CD4-positive, CD25-positive, alpha-beta regulatory T cell (primary cell): ENCODE data around the gene CLDN1. TPM values are rescaled to one million over a fixed set of nuclear protein-coding genes. Genes with fewer than 3 reads are reported as not detected.

Experiments used
- ATAC-seq, 2 donors: fragments of 150-1000 bp; cut with Tn5 transposase; one replicate each; pipeline ENCODE4 v1.10.0; 2021; ENCODE audit warnings: low read depth in 2 of 2, moderate number of reproducible peaks in 2 of 2, moderate library complexity in 1 of 2
- DNase-seq, 3 donors: peaks; one replicate each; pipeline versions ENCODE4 v3.0.0 to v3.0.0-alpha.2; 2012 to 2022; ENCODE audit warnings: mixed read lengths in 1 of 3
- H3K27ac ChIP-seq: one replicate; pipeline ENCODE4 v1.7.0; 2013; ENCODE audit warnings: mild to moderate bottlenecking, low read length; ENCODE audit not compliant: insufficient read depth, poor library complexity, severe bottlenecking
- H3K27me3 ChIP-seq: one replicate; pipeline ENCODE4 v1.7.0; 2013; ENCODE audit warnings: low read length; ENCODE audit not compliant: control insufficient read depth, insufficient read depth
- H3K36me3 ChIP-seq: one replicate; pipeline ENCODE4 v1.7.0; 2013; ENCODE audit warnings: mild to moderate bottlenecking, low read length, moderate library complexity; ENCODE audit not compliant: control insufficient read depth, insufficient read depth
- H3K4me1 ChIP-seq: 2 replicates; pipeline ENCODE4 v1.7.0; 2013; ENCODE audit warnings: mild to moderate bottlenecking, low read length; ENCODE audit not compliant: insufficient read depth, control insufficient read depth, poor library complexity, severe bottlenecking
- H3K4me3 ChIP-seq: one replicate; pipeline ENCODE4 v1.7.0; 2013; ENCODE audit warnings: low read depth, mild to moderate bottlenecking, low read length, moderate library complexity
- H3K9me3 ChIP-seq, 2 experiments: 1 replicate in 1 of 2; 2 replicates in 1 of 2; pipeline ENCODE4 v1.7.0; 2013; ENCODE audit warnings: low read length in 2 of 2, mild to moderate bottlenecking in 1 of 2, moderate library complexity in 1 of 2; ENCODE audit not compliant: control insufficient read depth in 2 of 2
- H3K27ac Mint-ChIP-seq, 3 donors: one replicate each; pipeline ENCODE4 v1.8.0; 2020 to 2022; ENCODE audit warnings: mild to moderate bottlenecking in 3 of 3, mixed read lengths in 3 of 3, moderate library complexity in 2 of 3
- H3K27me3 Mint-ChIP-seq: one replicate; pipeline ENCODE4 v1.8.0; 2022; ENCODE audit warnings: mild to moderate bottlenecking, mixed read lengths
- H3K36me3 Mint-ChIP-seq: one replicate; pipeline ENCODE4 v1.8.0; 2020; ENCODE audit warnings: mixed read lengths
- H3K4me1 Mint-ChIP-seq, 4 donors: one replicate each; pipeline ENCODE4 v1.8.0; 2020 to 2022; ENCODE audit warnings: mixed read lengths in 4 of 4, mild to moderate bottlenecking in 1 of 4
- H3K4me3 Mint-ChIP-seq, 4 donors: one replicate each; pipeline ENCODE4 v1.8.0; 2020 to 2022; ENCODE audit warnings: mild to moderate bottlenecking in 4 of 4, mixed read lengths in 4 of 4, moderate library complexity in 3 of 4
- H3K9me3 Mint-ChIP-seq, 7 donors: one replicate each; pipeline ENCODE4 v1.8.0; 2020 to 2022; ENCODE audit warnings: mixed read lengths in 7 of 7, mild to moderate bottlenecking in 3 of 7, moderate library complexity in 2 of 7
- polyA plus RNA-seq, 4 donors: library from polyadenylated mRNA; unstranded; fragments of 300-500 nt; fragmentation: Illumina TruSeq; gene quantifications; one replicate each; pipeline ENCODE4 v1.2.3, GENCODE V29; 2021
- total RNA-seq: library from RNA; stranded (reverse); gene quantifications from one replicate; pipeline ENCODE4 v1.2.3, GENCODE V29; 2022

Gene CLDN1
- total and polyA plus RNA-seq, 5 donors from 2014 or later = 0.08 to 0.39 TPM; not detected in 3

- Mint-ChIP-seq H3K27me3 (peaks cover 45% of the 10 kb centered on the region), H3K4me3 (peak overlapping the region in 1 of 4 donors; percentile 15), H3K27ac (peak overlapping the region in 1 of 3 donors; percentile 55), H3K9me3 (peaks cover 0 to 3% (median 0%) of the 10 kb centered on the region in 7 donors), H3K36me3 (no peaks in the 10 kb centered on the region), H3K4me1 (peaks cover 0 to 26% (median 7%) of the 10 kb centered on the region in 4 donors)
- DNase-seq = no peak
- Histone ChIP-seq H3K9me3 (no peaks in the 10 kb centered on the region), H3K4me3 (no peak overlapping the region), H3K27me3 (peaks cover 22% of the 10 kb centered on the region), H3K4me1 (peaks cover 8% of the 10 kb centered on the region), H3K27ac (no peak overlapping the region), H3K36me3 (no peaks in the 10 kb centered on the region)
- ATAC-seq = peak in 1 of 2 donors; percentile 56
Observed at GRCh38 chr3:190319660-190320059, 2.6 kb downstream of the CLDN1 start.

GRCh38 chr3:190318666-190319065 lies 3.6 kb downstream of the CLDN1 start:
- peaks cover 8% of the 10 kb centered on the region for H3K4me1 ChIP-seq
- H3K36me3 ChIP-seq = no peaks in the 10 kb centered on the region
- Mint-ChIP-seq H3K9me3 (peaks cover 0 to 3% (median 0%) of the 10 kb centered on the region in 7 donors), H3K4me3 (peak overlapping the region in 1 of 4 donors; percentile 21), H3K27ac (no peak overlapping the region), H3K36me3 (no peaks in the 10 kb centered on the region), H3K27me3 (peaks cover 45% of the 10 kb centered on the region), H3K4me1 (peaks cover 0 to 26% (median 7%) of the 10 kb centered on the region in 4 donors)
- H3K27ac ChIP-seq = no peak overlapping the region
- ATAC-seq = no peak
- H3K27me3 ChIP-seq = peaks cover 20% of the 10 kb centered on the region
- no peaks in the 10 kb centered on the region for H3K9me3 ChIP-seq
- DNase-seq = no peak
- no peak overlapping the region for H3K4me3 ChIP-seq

GRCh38 chr3:190314741-190315140 lies 7.5 kb downstream of the CLDN1 start:
- H3K4me3 Mint-ChIP-seq = no peak overlapping the region
- H3K27me3 ChIP-seq = no peaks in the 10 kb centered on the region
- H3K36me3 Mint-ChIP-seq = no peaks in the 10 kb centered on the region
- ATAC-seq (no peak), DNase-seq (no peak)
- no peaks in the 10 kb centered on the region for H3K36me3 ChIP-seq
- H3K27ac Mint-ChIP-seq = no peak overlapping the region
- no peak overlapping the region for H3K4me3 ChIP-seq
- H3K4me1 Mint-ChIP-seq = peaks cover 0 to 7% (median 0%) of the 10 kb centered on the region in 4 donors
- no peaks in the 10 kb centered on the region for H3K9me3 ChIP-seq
- H3K27me3 Mint-ChIP-seq = peaks cover 20% of the 10 kb centered on the region
- no peaks in the 10 kb centered on the region for H3K4me1 ChIP-seq
- no peak overlapping the region for H3K27ac ChIP-seq
- no peaks in the 10 kb centered on the region for H3K9me3 Mint-ChIP-seq

GRCh38 chr3:190309414-190309813 lies 12.8 kb downstream of the CLDN1 start:
- H3K27me3 Mint-ChIP-seq = no peaks in the 10 kb centered on the region
- no peak for DNase-seq
- no peak overlapping the region for H3K27ac ChIP-seq
- H3K27me3 ChIP-seq = no peaks in the 10 kb centered on the region
- H3K27ac Mint-ChIP-seq = no peak overlapping the region
- H3K4me1 Mint-ChIP-seq = peaks cover 0 to 15% (median 2%) of the 10 kb centered on the region in 4 donors
- H3K4me3 ChIP-seq = no peak overlapping the region
- H3K9me3 Mint-ChIP-seq = peaks cover 0 to 6% (median 0%) of the 10 kb centered on the region in 7 donors
- H3K9me3 ChIP-seq = no peaks in the 10 kb centered on the region
- no peaks in the 10 kb centered on the region for H3K4me1 ChIP-seq
- H3K4me3 Mint-ChIP-seq = no peak overlapping the region
- H3K36me3 ChIP-seq = no peaks in the 10 kb centered on the region
- H3K36me3 Mint-ChIP-seq = no peaks in the 10 kb centered on the region
- no peak for ATAC-seq

GRCh38 chr3:190308154-190308553 lies 14.1 kb downstream of the CLDN1 start:
- no peaks in the 10 kb centered on the region for H3K36me3 Mint-ChIP-seq
- Histone ChIP-seq H3K27ac (no peak overlapping the region), H3K9me3 (no peaks in the 10 kb centered on the region), H3K36me3 (no peaks in the 10 kb centered on the region), H3K4me3 (no peak overlapping the region), H3K27me3 (no peaks in the 10 kb centered on the region), H3K4me1 (no peaks in the 10 kb centered on the region)
- ATAC-seq = no peak
- H3K9me3 Mint-ChIP-seq = peaks cover 0 to 6% (median 0%) of the 10 kb centered on the region in 7 donors
- H3K4me3 Mint-ChIP-seq = no peak overlapping the region
- no peak for DNase-seq
- no peaks in the 10 kb centered on the region for H3K27me3 Mint-ChIP-seq
- H3K4me1 Mint-ChIP-seq = peaks cover 0 to 15% (median 2%) of the 10 kb centered on the region in 4 donors
- H3K27ac Mint-ChIP-seq = no peak overlapping the region

GRCh38 chr3:190307164-190307545 lies 15.1 kb downstream of the CLDN1 start:
- no peaks in the 10 kb centered on the region for H3K9me3 ChIP-seq
- H3K4me3 ChIP-seq = no peak overlapping the region
- no peak overlapping the region for H3K27ac ChIP-seq
- DNase-seq (no peak), ATAC-seq (no peak)
- H3K9me3 Mint-ChIP-seq = peaks cover 0 to 6% (median 0%) of the 10 kb centered on the region in 7 donors
- no peaks in the 10 kb centered on the region for H3K27me3 ChIP-seq
- H3K27me3 Mint-ChIP-seq = peaks cover 5% of the 10 kb centered on the region
- no peaks in the 10 kb centered on the region for H3K36me3 Mint-ChIP-seq
- no peak overlapping the region for H3K4me3 Mint-ChIP-seq
- no peaks in the 10 kb centered on the region for H3K4me1 ChIP-seq
- H3K4me1 Mint-ChIP-seq = peaks cover 0 to 16% (median 2%) of the 10 kb centered on the region in 4 donors
- no peaks in the 10 kb centered on the region for H3K36me3 ChIP-seq
- peak overlapping the region in 1 of 3 donors; percentile 26 for H3K27ac Mint-ChIP-seq

GRCh38 chr3:190306513-190307163 lies 15.6 kb downstream of the CLDN1 start:
- Histone ChIP-seq H3K36me3 (no peaks in the 10 kb centered on the region), H3K4me3 (no peak overlapping the region), H3K4me1 (no peaks in the 10 kb centered on the region), H3K27ac (no peak overlapping the region), H3K9me3 (no peaks in the 10 kb centered on the region), H3K27me3 (no peaks in the 10 kb centered on the region)
- Mint-ChIP-seq H3K27me3 (peaks cover 5% of the 10 kb centered on the region), H3K9me3 (peaks cover 0 to 6% (median 0%) of the 10 kb centered on the region in 7 donors), H3K27ac (peak overlapping the region; percentile 54 to 74 (median 59)), H3K4me3 (peak overlapping the region in 1 of 4 donors; percentile 0), H3K36me3 (no peaks in the 10 kb centered on the region), H3K4me1 (peaks cover 3 to 21% (median 5%) of the 10 kb centered on the region in 4 donors)
- peak; percentile 86 for ATAC-seq
- peak in 2 of 3 donors; percentile 31 to 62 for DNase-seq

- no peaks in the 10 kb centered on the region for H3K27me3 ChIP-seq
- no peak overlapping the region for H3K27ac ChIP-seq
- DNase-seq = no peak
- no peaks in the 10 kb centered on the region for H3K36me3 ChIP-seq
- Mint-ChIP-seq H3K27ac (peak overlapping the region in 1 of 3 donors; percentile 54), H3K4me1 (peaks cover 6 to 24% (median 8%) of the 10 kb centered on the region in 4 donors), H3K4me3 (no peak overlapping the region), H3K36me3 (no peaks in the 10 kb centered on the region), H3K27me3 (peaks cover 5% of the 10 kb centered on the region), H3K9me3 (peaks cover 0 to 6% (median 0%) of the 10 kb centered on the region in 7 donors)
- H3K4me3 ChIP-seq = no peak overlapping the region
- no peaks in the 10 kb centered on the region for H3K4me1 ChIP-seq
- H3K9me3 ChIP-seq = no peaks in the 10 kb centered on the region
- no peak for ATAC-seq
Observed at GRCh38 chr3:190306026-190306425, 16.2 kb downstream of the CLDN1 start.
